GM19099 (cell line): ENCODE measurements around the gene RRAGA.
A peak's percentile ranks its signal among the peaks of the same experiment; 100 is the strongest.

Experiments used
- POLR2A ChIP-seq: IDR thresholded peaks from 3 replicates; pipeline ENCODE4 v1.6.1; 2011; ENCODE audit warnings: low read depth; ENCODE audit not compliant: insufficient read length; ENCODE audit errors: extremely low read depth

RRAGA gene

DNA sequence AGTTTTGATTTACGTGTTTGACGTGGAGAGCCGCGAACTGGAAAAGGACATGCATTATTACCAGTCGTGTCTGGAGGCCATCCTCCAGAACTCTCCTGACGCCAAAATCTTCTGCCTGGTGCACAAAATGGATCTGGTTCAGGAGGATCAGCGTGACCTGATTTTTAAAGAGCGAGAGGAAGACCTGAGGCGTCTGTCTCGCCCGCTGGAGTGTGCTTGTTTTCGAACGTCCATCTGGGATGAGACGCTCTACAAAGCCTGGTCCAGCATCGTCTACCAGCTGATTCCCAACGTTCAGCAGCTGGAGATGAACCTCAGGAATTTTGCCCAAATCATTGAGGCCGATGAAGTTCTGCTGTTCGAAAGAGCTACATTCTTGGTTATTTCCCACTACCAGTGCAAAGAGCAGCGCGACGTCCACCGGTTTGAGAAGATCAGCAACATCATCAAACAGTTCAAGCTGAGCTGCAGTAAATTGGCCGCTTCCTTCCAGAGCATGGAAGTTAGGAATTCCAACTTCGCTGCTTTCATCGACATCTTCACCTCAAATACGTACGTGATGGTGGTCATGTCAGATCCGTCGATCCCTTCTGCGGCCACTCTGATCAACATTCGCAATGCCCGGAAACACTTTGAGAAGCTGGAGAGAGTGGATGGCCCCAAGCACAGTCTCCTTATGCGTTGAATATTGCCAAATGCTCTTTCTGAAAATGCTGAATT, 850 bp downstream of the RRAGA start:
- TF ChIP-seq POLR2A: peak; percentile 19

DNA sequence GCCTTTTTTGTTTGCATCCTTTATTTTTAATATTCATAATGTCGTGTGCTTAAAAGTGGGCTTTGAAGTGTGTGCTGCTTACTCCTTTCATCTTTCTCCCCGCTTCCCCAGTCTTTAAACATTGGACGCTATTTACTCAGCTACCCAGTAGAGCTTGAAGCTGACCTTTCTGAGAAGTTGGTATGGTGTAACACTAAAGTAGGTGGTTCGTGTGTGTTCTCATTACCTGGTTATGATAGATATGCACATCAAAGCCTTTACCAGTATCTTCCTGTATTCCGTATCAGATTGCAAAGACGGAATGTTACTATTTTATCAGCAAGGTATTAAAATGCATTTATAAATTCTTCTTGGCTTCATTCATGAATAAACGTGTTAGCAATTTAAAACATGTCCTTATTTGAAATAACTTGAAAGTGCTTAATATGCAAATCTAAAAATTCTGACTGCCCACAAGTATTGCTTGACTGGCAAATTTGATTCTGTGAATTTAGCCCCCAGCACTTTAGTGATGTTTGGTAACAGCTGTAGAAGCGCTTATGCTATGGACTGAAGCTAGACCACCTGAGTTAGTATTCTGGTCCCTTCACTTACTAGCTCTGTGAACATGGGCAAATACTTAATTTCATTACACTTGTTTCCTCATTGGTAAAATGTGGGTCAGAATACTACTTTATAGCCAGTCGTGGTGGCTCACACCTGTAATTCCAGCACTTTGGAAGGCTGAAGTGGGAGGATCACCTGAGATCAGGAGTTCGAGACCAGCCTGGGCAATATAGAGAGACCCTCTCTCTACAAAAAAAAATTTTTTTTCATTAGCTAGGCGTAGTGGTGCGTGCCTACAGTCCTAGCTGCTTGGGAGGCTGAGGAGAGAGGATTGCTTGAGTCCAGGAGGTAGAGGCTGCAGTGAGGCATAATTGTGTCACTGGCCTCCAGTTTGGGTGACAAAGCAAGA, 1.7 kb downstream of the RRAGA start:
- no peak for TF ChIP-seq POLR2A

DNA sequence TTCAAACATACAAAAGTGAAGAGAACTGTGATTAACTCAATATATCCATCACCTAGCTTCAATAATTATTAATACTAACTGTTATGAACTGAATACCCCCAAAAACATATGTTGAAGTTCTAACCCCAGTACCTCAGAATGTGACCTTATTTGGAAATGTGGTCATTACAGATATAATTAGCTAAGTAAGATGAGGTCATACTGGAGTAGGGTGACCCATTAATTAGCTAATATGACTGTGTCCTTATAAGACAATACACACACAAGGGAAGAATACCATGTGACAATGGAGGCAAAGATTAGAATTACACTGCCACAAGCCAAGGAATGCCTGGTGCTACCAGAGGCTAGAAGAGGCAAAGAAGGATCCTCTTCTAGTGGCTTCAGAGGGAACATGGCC, 7.8 kb downstream of the RRAGA start:
- TF ChIP-seq POLR2A: no peak

DNA sequence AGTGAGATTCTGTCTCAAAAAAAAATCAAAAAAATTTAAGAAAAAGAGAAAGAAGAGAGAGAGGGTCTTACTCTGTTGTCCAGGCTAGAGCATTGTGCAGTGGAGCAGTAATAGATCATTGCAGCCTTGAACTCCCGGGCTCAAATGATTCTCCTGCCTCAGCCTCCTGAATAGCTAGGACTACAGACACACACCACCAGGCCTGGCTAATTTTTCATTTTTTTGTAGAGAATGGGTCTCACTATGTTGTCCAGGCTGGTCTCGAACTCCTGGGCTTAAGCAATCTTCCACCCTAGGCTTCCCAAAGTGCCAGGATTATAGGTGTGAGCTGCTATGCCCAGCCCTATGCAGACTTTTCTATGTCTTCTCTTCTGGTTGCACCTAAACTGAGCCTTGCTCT, 25.0 kb downstream of the RRAGA start:
- TF ChIP-seq POLR2A: no peak

GRCh38 chr9:19074836-19075235, 25.6 kb downstream of the RRAGA start:
- TF ChIP-seq POLR2A: no peak

DNA sequence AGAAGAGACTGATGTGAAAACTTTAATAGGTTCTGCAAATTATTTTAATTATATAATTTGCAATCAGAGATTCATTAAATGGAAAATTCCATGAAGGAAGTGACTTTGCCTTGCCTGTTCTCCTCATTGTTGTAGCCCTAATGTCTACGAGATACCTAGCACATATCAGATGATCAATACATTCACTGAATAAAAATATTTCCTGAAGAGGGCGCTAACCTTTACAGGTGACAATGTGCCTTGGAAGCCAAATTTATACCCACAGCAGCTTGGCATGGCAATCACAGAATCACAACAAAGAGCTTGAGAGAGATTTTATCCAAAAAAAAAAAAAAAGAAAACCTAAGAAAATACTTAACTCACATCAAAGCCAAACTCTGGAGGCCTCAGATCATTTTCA, 36.1 kb downstream of the RRAGA start:
- no peak for TF ChIP-seq POLR2A

GRCh38 chr9:19087106-19088000, 38.1 kb downstream of the RRAGA start:
- no peak for TF ChIP-seq POLR2A
